SH-SY5Y (cell line): Measurements from ENCODE around the gene CENPE.

Experiments used
- GATA2 ChIP-seq: IDR thresholded peaks from 2 replicates; pipeline ENCODE4 v1.6.1; 2011; ENCODE audit warnings: mild to moderate bottlenecking, low read depth, low read length
- GATA3 ChIP-seq: IDR thresholded peaks from 2 replicates; pipeline ENCODE4 v1.6.1; 2011; ENCODE audit warnings: low read depth, mild to moderate bottlenecking, low read length, moderate library complexity

The CENPE gene

DNA sequence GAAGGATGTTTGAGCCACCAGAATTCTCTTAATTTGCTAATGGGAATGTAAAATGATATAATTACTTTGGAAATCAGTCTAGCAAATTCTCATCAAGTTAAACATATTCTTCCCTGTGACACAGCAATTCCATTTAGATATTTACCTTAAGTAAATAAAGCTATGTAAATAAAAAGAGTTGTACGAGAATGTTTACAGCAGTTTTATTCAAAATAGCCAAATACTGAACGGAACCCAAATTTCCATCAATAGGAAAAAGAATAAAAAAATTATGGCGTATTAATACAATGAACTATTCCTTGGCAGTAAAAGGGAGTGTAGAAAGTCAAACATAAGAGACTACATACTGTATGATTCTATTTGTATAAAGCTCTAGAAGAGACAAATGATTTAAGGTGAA lies 45.8 kb downstream of the CENPE start:
- TF ChIP-seq GATA3 (no peak), GATA2 (no peak)

- TF ChIP-seq GATA2 = no peak
- no peak for TF ChIP-seq GATA3
Observed at GRCh38 chr4:103150677-103151076, 47.5 kb downstream of the CENPE start.

GRCh38 chr4:103144926-103145325 lies 53.2 kb downstream of the CENPE start:
- TF ChIP-seq GATA2 (no peak), GATA3 (no peak)

- TF ChIP-seq GATA3 (no peak), GATA2 (no peak)
Observed at GRCh38 chr4:103137446-103137827, 60.7 kb downstream of the CENPE start.

DNA sequence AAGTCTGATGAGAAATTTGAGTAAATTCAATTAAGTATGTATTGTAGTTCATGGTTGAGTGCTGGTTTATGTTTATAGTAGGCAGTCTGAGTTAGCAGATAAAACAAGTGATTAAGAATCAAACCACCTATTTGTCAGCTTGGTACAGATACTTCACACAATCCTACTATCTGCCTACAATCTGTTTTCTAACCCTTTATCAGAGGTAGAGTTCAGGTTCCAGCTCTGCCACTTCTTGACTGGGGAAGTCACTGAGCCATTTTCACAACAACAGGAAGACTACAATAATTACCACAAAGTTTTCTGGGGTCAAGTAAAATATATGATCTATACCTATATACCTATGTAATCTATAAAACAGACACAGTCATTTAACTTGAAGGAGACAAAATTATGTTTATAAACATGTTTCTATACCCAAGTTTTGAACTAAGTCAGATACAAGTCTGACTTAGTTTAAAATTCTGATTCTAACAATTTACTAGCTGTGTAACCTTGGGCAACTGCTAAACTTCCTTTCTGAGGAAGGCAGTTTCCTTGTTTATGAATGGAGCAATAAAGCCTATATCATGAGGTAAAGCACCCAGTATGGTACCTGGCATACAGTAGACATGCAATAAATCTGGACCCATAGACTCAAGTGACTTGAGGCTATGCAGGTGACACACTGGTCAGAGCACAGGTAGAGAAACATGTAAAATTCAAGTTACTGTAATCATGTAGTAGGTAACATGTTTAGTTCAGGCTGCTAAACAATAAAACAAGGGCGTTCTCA lies 61.3 kb downstream of the CENPE start:
- TF ChIP-seq GATA2 = no peak
- no peak for TF ChIP-seq GATA3

DNA sequence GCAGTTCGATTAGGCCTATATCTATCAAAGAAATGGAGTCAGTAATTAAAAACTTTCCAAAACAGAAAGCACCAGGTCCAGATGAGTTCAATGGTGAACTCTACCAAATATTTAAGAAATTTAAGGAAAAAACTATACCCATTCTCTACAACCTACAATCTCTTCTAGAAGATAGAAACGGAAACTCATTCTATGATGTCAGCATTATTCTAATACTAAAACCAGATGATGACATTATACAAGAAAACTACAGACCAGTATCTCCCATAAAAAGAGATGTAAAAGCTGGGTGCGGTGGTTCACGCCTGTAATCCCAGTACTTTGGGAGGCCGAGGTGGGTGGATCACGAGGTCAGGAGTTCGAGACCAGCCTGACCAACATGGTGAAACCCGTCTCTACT lies 69.0 kb downstream of the CENPE start:
- TF ChIP-seq GATA2 (no peak), GATA3 (no peak)

GRCh38 chr4:103126126-103126525 lies 72.0 kb downstream of the CENPE start:
- TF ChIP-seq GATA3 = no peak
- no peak for TF ChIP-seq GATA2

- TF ChIP-seq GATA3 = no peak
- no peak for TF ChIP-seq GATA2
Observed at GRCh38 chr4:103123114-103123513, 75.0 kb downstream of the CENPE start.

- TF ChIP-seq GATA2 (no peak), GATA3 (no peak)
Observed at GRCh38 chr4:103118166-103118565, 80.0 kb downstream of the CENPE start.

DNA sequence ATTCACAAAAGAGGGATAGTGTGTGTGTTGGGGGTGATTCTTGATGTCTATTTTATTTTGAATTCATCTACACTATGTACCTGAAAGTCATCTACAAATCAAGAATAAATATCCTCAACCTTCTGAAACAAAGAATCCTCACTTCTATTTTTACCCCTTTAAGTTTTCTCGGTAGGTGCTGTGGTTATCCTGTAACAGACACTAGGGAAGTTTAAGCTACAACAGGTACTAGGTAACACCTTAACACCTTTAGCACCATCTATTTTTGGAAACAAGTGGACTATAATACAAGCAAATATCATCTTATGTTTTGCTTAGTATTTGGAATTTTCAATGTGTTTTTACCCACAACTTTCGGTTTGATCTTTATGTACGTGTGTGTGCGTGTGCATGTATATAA lies 86.5 kb downstream of the CENPE start:
- no peak for TF ChIP-seq GATA2
- no peak for TF ChIP-seq GATA3

DNA sequence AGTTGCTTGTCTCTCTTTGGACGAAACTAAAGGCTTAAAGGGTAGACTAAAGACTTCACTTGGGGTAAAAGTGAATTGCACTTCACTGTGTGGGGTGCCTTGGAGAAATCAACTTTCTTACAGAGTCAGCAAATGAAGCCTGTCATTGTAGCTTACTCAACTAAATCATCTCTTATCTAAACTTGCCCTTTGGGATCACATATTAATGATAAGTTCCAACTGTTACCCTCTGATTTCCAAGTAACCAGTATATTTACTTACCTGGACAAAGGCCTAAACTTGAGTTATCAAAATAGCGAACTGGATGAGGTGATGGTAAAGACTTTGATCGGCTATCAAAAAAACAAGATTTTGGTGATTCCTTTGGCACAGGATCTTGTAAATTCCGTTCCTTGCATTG lies 89.6 kb downstream of the CENPE start:
- TF ChIP-seq GATA3 = no peak
- no peak for TF ChIP-seq GATA2

GRCh38 chr4:103105558-103106356 lies 92.4 kb downstream of the CENPE start:
- TF ChIP-seq GATA2 (no peak), GATA3 (no peak)

DNA sequence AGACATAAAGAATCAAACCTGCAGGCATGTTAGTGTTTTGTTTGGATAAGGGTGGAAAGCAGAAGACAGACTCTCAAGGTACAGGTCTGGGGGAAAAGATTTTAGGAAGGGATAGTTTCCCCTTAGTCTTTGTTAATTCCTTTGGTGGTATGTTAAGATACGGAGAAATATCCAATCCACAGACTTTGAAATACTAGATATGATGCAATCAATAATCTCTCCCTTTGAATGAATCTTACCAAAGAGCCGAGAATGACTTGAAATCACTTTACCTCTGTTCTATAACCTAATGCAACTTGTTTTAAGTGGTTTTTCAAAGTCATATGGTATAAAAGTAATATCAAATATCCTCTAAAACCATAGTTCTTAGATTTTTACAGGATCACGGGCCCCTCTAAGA lies 93.3 kb downstream of the CENPE start:
- TF ChIP-seq GATA3 = no peak

GRCh38 chr4:103100691-103101090 lies 97.5 kb downstream of the CENPE start:
- TF ChIP-seq GATA2 = no peak
- no peak for TF ChIP-seq GATA3

GRCh38 chr4:103099691-103100392 lies 98.3 kb downstream of the CENPE start, which contains the start of gene BDH2:
BDH2 (minus strand) TSS chr4:103099834; CDS start chr4:103096254, 3,580 bp downstream.
- TF ChIP-seq GATA2 (no peak), GATA3 (no peak)
